ENCODE results near the gene MCOLN1.

MCOLN1 gene

DNA sequence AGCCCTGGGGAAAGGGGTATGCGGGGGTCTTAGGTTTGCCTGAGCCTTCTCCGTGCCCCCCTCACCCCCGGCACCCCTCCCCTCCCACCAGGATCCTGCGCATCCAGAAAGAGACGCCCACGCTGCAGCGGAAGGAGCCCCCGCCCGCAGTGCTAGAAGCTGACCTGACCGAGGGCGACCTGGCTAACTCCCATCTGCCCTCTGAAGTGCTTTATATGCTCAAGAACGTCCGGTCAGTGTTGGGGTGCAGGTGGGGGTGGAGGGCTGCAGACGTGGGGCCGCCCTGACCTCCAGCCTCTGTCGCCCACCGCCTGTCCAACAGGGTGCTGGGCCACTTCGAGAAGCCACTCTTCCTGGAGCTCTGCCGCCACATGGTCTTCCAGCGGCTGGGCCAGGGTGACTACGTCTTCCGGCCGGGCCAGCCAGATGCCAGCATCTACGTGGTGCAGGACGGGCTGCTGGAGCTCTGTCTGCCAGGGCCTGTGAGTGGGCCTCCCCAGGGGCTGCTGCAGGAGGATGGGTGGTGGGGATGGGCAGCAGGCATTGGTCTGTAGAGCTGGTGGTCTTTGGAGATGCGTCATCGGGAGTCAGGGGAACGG lies 17.5 kb downstream of the MCOLN1 start:
- TF ChIP-seq, protein P1, sequence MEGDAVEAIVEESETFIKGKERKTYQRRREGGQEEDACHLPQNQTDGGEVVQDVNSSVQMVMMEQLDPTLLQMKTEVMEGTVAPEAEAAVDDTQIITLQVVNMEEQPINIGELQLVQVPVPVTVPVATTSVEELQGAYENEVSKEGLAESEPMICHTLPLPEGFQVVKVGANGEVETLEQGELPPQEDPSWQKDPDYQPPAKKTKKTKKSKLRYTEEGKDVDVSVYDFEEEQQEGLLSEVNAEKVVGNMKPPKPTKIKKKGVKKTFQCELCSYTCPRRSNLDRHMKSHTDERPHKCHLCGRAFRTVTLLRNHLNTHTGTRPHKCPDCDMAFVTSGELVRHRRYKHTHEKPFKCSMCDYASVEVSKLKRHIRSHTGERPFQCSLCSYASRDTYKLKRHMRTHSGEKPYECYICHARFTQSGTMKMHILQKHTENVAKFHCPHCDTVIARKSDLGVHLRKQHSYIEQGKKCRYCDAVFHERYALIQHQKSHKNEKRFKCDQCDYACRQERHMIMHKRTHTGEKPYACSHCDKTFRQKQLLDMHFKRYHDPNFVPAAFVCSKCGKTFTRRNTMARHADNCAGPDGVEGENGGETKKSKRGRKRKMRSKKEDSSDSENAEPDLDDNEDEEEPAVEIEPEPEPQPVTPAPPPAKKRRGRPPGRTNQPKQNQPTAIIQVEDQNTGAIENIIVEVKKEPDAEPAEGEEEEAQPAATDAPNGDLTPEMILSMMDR (IDR thresholded peaks at IDR 0.05; ENCODE audit: insufficient read depth, missing control alignments): no peak
- DNase-seq (ENCODE audit: insufficient read length, low spot score): no peak
- FAIRE-seq: no peak

DNA sequence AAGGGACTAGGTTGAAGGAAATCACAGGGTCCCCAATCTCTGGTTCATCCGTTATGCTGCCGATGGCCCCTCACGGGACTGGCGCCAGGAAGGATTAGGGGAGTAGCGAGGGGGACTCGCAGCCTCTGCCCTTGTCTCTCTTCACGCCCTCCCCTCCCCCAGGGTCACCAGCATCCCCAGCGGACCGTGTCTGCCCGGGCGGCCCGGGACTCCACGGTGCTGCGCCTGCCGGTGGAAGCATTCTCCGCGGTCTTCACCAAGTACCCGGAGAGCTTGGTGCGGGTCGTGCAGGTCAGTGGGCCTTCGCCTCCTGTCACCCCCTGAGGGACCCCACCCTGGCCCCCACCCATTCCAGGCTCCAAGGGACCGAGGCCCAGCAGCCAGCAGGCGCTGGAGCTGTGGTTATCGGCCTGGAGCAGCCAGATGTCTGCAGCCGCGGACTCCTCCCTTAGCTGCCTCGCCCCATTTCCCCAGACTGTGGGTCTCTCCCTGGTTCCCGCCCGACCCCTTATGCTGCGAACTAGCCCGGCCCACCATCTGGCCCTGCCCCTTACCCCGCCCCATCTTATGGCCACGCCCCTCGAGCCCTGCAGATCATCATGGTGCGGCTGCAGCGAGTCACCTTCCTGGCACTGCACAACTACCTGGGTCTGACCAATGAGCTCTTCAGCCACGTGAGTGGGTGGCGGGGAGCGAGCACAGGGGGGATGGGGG lies 18.5 kb downstream of the MCOLN1 start:
- FAIRE-seq: no peak
- TF ChIP-seq, protein P1 (IDR thresholded peaks at IDR 0.05; ENCODE audit: insufficient read depth, missing control alignments): no peak
- no peak for DNase-seq (ENCODE audit: insufficient read length, low spot score)

DNA sequence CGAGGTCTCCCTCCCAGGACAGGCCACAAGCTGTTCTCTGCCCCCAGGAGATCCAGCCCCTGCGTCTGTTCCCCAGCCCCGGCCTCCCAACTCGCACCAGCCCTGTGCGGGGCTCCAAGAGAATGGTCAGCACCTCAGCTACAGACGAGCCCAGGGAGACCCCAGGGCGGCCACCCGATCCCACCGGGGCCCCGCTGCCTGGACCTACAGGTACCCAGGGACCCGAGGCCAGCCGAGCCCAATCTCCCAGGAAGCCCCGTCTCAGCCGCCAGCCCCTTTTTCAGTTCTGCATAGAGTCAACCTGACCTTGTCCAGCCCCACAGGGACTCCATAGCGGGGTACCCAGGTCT lies 19.0 kb downstream of the MCOLN1 start:
- FAIRE-seq: no peak
- TF ChIP-seq, protein P1 (IDR thresholded peaks at IDR 0.05; ENCODE audit: insufficient read depth, missing control alignments): no peak
- no peak for DNase-seq (ENCODE audit: insufficient read length, low spot score)

DNA sequence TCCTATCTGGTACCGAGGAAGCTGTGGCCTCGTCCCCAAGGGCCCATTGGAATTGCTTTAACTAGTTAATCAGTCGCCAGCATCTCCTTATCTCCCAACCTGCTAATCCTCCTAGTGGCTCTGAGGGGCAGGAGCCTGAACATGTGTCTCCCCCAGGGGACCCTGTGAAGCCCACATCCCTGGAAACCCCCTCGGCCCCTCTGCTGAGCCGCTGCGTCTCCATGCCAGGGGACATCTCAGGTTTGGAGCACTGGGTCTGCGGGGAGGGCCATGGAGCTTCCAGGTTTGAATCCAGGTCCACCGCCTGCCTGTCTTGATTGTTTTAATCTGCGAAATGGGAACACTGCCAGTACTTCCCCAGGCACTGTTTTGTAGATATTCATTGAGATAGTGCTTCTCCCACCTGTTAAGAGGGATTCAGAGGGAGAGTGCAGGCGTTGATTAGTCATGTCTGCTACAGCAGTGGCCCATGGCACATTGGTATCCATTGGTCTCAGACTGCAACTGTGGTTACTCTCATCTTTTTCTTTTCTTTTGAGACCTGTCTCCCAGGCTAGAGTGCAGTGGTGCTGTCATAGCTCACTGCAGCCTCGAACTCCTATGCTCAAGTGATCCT lies 19.5 kb downstream of the MCOLN1 start:
- TF ChIP-seq, protein P1 (IDR thresholded peaks at IDR 0.05; ENCODE audit: insufficient read depth, missing control alignments): no peak
- no peak for DNase-seq (ENCODE audit: insufficient read length, low spot score)
- FAIRE-seq: no peak

DNA sequence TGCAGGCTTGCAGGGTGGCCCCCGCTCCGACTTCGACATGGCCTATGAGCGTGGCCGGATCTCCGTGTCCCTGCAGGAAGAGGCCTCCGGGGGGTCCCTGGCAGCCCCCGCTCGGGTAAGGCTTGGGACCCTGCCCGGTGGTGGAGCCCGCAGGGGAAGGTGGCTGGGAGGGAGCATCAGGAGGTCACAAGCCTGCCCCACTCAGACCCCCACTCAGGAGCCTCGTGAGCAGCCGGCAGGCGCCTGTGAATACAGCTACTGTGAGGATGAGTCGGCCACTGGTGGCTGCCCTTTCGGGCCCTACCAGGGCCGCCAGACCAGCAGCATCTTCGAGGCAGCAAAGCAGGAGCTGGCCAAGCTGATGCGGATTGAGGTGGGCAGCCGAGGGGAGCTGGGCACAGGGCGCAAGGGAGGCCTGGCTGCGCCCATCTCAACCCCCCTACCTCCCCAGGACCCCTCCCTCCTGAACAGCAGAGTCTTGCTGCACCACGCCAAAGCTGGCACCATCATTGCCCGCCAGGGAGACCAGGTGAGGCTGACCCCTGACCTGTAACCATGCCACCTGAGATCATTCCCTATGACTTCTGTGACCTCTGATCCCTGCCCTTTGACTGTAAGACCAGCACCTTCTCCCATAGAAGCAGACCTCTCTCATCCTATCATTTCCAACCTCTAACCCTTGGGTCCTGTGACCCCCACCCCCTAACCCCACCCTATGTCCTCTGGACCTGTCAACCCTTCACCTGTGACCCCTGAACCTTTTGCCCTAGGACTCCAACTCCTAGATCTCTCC lies 20.3 kb downstream of the MCOLN1 start:
- DNase-seq (ENCODE audit: insufficient read length, low spot score) (no peak), FAIRE-seq (no peak)
- TF ChIP-seq, protein P1 (IDR thresholded peaks at IDR 0.05; ENCODE audit: insufficient read depth, missing control alignments): no peak

DNA sequence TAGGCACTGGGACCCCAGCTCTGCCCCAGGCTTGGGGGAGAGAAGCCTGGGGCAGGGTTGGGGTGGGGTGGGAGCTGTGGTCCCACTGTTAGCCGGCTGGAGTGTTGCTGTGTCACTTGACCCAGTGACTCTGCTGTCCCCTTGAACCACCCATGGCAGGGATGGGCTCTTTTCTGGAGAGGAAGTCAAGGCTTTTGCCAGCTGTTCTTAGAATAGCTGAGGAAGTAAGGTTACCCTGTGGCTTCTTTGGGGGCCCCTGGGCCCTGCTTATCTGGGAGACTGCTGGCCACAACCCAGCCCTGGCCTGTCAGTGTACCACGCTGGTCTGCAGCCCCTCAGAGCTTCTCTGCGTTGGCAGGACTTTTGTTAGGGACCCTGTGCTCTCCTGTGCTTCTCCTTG lies 22.2 kb downstream of the MCOLN1 start:
- no peak for FAIRE-seq
- no peak for DNase-seq (ENCODE audit: insufficient read length, low spot score)
- TF ChIP-seq, protein P1 (IDR thresholded peaks at IDR 0.05; ENCODE audit: insufficient read depth, missing control alignments): no peak

Data from D721Med (cell line).